NT2/D1 (cell line): ENCODE results near the gene B3GALT5.
A peak's percentile ranks its signal among the peaks of the same experiment; 100 is the strongest.

ENCODE experiments used
- DNase-seq: peaks from one replicate; pipeline ENCODE4 v3.0.0-alpha.2; 2011; ENCODE audit warnings: low read depth, low spot score
- H3K27me3 ChIP-seq: 2 replicates; pipeline ENCODE4 v1.6.0; 2011; ENCODE audit warnings: mild to moderate bottlenecking; ENCODE audit not compliant: insufficient read length, insufficient read depth
- H3K36me3 ChIP-seq: 2 replicates; pipeline ENCODE4 v1.6.1; 2011; ENCODE audit warnings: mild to moderate bottlenecking, low read length, mixed read lengths; ENCODE audit not compliant: insufficient read depth, insufficient read length
- H3K4me1 ChIP-seq: 2 replicates; pipeline ENCODE4 v1.5.1; 2011; ENCODE audit not compliant: insufficient read depth, insufficient read length
- H3K4me3 ChIP-seq: 2 replicates; pipeline ENCODE4 v1.5.1; 2011; ENCODE audit warnings: low read depth; ENCODE audit not compliant: insufficient read length
- H3K9ac ChIP-seq: 2 replicates; pipeline ENCODE4 v1.6.0; 2011; ENCODE audit warnings: low read depth; ENCODE audit not compliant: insufficient read length
- H3K9me3 ChIP-seq: 2 replicates; pipeline ENCODE4 v1.5.1; 2011; ENCODE audit warnings: mild to moderate bottlenecking, low read length; ENCODE audit not compliant: insufficient read depth
- SUZ12 ChIP-seq: IDR thresholded peaks from 2 replicates; pipeline ENCODE4 v1.6.1; 2011; ENCODE audit not compliant: insufficient read length, insufficient read depth; ENCODE audit errors: extremely low read depth
- YY1 ChIP-seq: IDR thresholded peaks from 2 replicates; pipeline ENCODE4 v1.6.1; 2011; ENCODE audit not compliant: insufficient read length, insufficient read depth
- ZNF274 ChIP-seq: IDR thresholded peaks from 2 replicates; pipeline ENCODE4 v1.6.1; 2011; ENCODE audit warnings: mild to moderate bottlenecking, low read depth, low read length

Gene B3GALT5

GRCh38 chr21:39610703-39611102, 2.0 kb upstream of the B3GALT5 start:
- Histone ChIP-seq H3K4me3 (peak overlapping the region; percentile 81), H3K9ac (peak overlapping the region; percentile 27), H3K9me3 (no peaks in the 10 kb centered on the region), H3K27me3 (peaks cover 5% of the 10 kb centered on the region), H3K4me1 (peaks cover 22% of the 10 kb centered on the region), H3K36me3 (peaks cover 8% of the 10 kb centered on the region)
- peak; percentile 83 for DNase-seq
- no peak for TF ChIP-seq SUZ12
- no peak for TF ChIP-seq ZNF274
- no peak for TF ChIP-seq YY1

DNA sequence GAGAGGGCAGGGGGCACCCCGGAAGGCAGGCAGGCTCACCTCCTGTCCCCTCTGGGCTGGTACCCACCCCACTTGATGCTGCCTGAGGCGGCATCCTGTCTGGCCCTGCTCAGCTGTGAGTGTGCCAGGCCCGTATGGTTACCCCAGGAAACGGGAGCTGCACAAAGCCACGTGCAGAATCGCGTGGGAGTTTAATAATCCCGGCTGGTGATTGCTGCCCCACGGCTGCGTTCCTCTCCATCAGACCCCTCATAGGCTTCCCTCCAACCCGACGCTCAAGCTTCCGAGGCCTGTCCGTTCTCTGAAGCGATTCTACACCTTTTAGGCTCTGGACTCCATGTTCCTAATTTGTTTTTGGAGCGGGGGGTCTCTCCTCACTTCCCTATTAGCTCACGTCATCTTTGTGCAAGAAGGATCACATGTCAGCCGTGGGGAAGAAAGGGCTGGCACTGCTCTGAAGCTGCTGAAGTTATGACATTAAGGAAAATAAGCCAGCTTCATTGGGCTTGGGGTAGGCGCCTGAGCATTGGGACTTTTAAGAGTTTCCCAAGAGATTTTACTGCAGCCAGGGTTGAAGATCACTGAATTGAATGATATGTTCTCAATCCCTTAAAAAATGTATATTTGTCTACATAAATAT, 1.1 kb upstream of the B3GALT5 start:
- Histone ChIP-seq H3K4me3 (peak overlapping the region; percentile 81), H3K9ac (peak overlapping the region; percentile 69), H3K36me3 (peaks cover 8% of the 10 kb centered on the region), H3K9me3 (0 out of 2 replicates have a peak, but pooled peaks cover under 1% of the 10 kb centered on the region), H3K27me3 (peaks cover 5% of the 10 kb centered on the region), H3K4me1 (peaks cover 22% of the 10 kb centered on the region)
- no peak for DNase-seq
- TF ChIP-seq YY1 (no peak), ZNF274 (no peak), SUZ12 (no peak)

- TF ChIP-seq SUZ12, result no peak
- TF ChIP-seq ZNF274, result no peak
- DNase-seq, result no peak
- peaks cover 10% of the 10 kb centered on the region; the same call in 1 of the 2 replicates for H3K9me3 ChIP-seq
- H3K27me3 ChIP-seq, result peaks cover 5% of the 10 kb centered on the region
- peak overlapping the region; percentile 81 for H3K4me3 ChIP-seq
- H3K4me1 ChIP-seq, result peaks cover 22% of the 10 kb centered on the region
- peak overlapping the region; percentile 69 for H3K9ac ChIP-seq
- H3K36me3 ChIP-seq, result peaks cover 8% of the 10 kb centered on the region
Measured at GRCh38 chr21:39613041-39613934, 548 bp downstream of the B3GALT5 start.

- Histone ChIP-seq H3K27me3 (peaks cover 5% of the 10 kb centered on the region), H3K9me3 (peaks cover 10% of the 10 kb centered on the region; the same call in 1 of the 2 replicates), H3K4me1 (peaks cover 3% of the 10 kb centered on the region), H3K9ac (no peak overlapping the region), H3K36me3 (peaks cover 8% of the 10 kb centered on the region), H3K4me3 (no peak overlapping the region)
- no peak for DNase-seq
- TF ChIP-seq ZNF274 (no peak), SUZ12 (no peak), YY1 (no peak)
Measured at GRCh38 chr21:39616211-39616772, 3.6 kb downstream of the B3GALT5 start.

DNA sequence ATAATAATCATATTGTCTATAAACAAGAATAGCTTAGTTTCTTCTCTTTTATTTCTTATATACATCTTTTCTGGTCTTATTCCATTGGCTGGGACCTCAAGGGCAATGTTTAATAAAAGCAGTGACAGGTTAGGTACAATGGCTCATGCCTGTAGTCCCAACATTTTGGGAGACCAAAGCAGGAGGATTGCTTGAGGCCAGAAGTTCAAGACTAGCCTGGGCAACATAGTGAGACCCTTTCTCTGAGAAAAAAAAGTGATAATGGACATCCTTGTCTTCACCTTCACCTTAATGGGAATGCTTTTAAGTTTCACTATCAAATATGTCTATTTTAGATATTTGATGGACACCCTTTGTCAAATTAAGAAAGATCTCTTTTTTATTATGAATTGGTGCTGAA, 8.1 kb downstream of the B3GALT5 start:
- Histone ChIP-seq H3K4me3 (no peak overlapping the region), H3K27me3 (no peaks in the 10 kb centered on the region), H3K9me3 (peaks cover 14% of the 10 kb centered on the region), H3K36me3 (no peaks in the 10 kb centered on the region), H3K4me1 (no peaks in the 10 kb centered on the region), H3K9ac (no peak overlapping the region)
- DNase-seq, result no peak
- TF ChIP-seq SUZ12 (no peak), YY1 (no peak), ZNF274 (no peak)

- Histone ChIP-seq H3K4me1 (no peaks in the 10 kb centered on the region), H3K27me3 (no peaks in the 10 kb centered on the region), H3K36me3 (no peaks in the 10 kb centered on the region), H3K9ac (no peak overlapping the region), H3K4me3 (no peak overlapping the region), H3K9me3 (peaks cover 5% of the 10 kb centered on the region)
- TF ChIP-seq SUZ12, result no peak
- TF ChIP-seq YY1, result no peak
- TF ChIP-seq ZNF274, result no peak
- DNase-seq, result no peak
Measured at GRCh38 chr21:39625211-39625895, 12.6 kb downstream of the B3GALT5 start.
